ENCODE data around the gene OTUB1.

GRCh38 chr11:64019106-64020037 lies 33.1 kb downstream of the OTUB1 start:
- no peak for TF ChIP-seq CTCF (optimal IDR thresholded peaks at IDR 0.05 in 1 of 3, IDR thresholded peaks at IDR 0.05 in 1 of 3, conservative IDR thresholded peaks at IDR 0.05 in 1 of 3; ENCODE audit: extremely low read depth in 1 of 3, insufficient read depth in 2 of 3, low read length in 3 of 3)
- no peak for TF ChIP-seq EZH2 (IDR thresholded peaks at IDR 0.05; ENCODE audit: low read length)
